Subcutaneous abdominal adipose tissue (tissue), 5 donors: Measurements from ENCODE around the gene TMEM161B.
"Not testable (repeated sequence)": the region's sequence is repeated elsewhere in the genome, so short reads cannot be mapped to it uniquely, and the experiment has no call there.

Experiments
- H3K27ac ChIP-seq: one replicate; pipeline ENCODE4 v1.7.0; 2013; ENCODE audit warnings: low read depth, mild to moderate bottlenecking, inconsistent platforms, low read length, moderate library complexity
- H3K27me3 ChIP-seq, 5 donors: one replicate each; pipeline ENCODE4 v1.7.0; 2013; ENCODE audit warnings: low read length in 5 of 5, inconsistent platforms in 1 of 5; ENCODE audit not compliant: control insufficient read depth in 5 of 5, insufficient read depth in 4 of 5
- H3K36me3 ChIP-seq, 5 donors: one replicate each; pipeline ENCODE4 v1.7.0; 2013; ENCODE audit warnings: low read length in 5 of 5; ENCODE audit not compliant: control insufficient read depth in 5 of 5, insufficient read depth in 5 of 5
- H3K4me1 ChIP-seq, 5 donors: one replicate each; pipeline ENCODE4 v1.7.0; 2013; ENCODE audit warnings: low read length in 5 of 5, mild to moderate bottlenecking in 3 of 5, moderate library complexity in 1 of 5; ENCODE audit not compliant: control insufficient read depth in 5 of 5, insufficient read depth in 5 of 5
- H3K4me3 ChIP-seq, 5 donors: one replicate each; pipeline ENCODE4 v1.7.0; 2013; ENCODE audit warnings: low read length in 5 of 5, low read depth in 1 of 5
- H3K9ac ChIP-seq, 5 donors: one replicate each; pipeline ENCODE4 v1.7.0; 2013; ENCODE audit warnings: low read length in 5 of 5, mild to moderate bottlenecking in 4 of 5, moderate library complexity in 3 of 5
- H3K9me3 ChIP-seq, 5 donors: one replicate each; pipeline ENCODE4 v1.7.0; 2013; ENCODE audit warnings: low read length in 5 of 5; ENCODE audit not compliant: control insufficient read depth in 5 of 5
- donor health status: healthy.
- donor health status: healthy.
- donor health status: healthy.
- donor health status: healthy.
- donor health status: healthy.

The TMEM161B gene

GRCh38 chr5:88251048-88251711 is 17.5 kb downstream of the TMEM161B start:
- Histone ChIP-seq H3K9me3 (no peaks in the 10 kb centered on the region), H3K27me3 (no peaks in the 10 kb centered on the region), H3K4me1 (no peaks in the 10 kb centered on the region), H3K36me3 (no peaks in the 10 kb centered on the region), H3K9ac (no peak overlapping the region), H3K27ac (no peak overlapping the region), H3K4me3 (no peak overlapping the region)

DNA sequence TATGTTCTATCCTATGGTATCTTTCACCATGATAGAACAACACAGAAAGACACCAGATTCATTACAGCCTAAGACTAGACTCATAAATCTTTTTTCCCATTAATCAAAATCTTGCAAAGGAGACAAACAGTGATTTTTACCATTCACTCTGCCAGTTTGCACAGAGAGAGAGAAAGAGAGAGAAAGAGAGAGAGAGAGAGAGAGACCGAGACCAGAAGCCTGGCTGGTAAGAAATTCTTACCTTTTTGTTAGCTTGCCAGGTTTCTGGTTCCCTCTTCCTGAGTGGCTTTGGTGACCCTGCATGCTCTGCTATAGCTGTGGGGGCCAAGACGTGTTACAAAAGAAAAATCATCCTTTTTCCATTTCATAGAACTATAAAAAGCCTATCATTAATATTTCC is 18.6 kb downstream of the TMEM161B start:
- Histone ChIP-seq H3K4me3 (no peak overlapping the region), H3K27ac (no peak overlapping the region), H3K27me3 (no peaks in the 10 kb centered on the region), H3K9ac (no peak overlapping the region), H3K9me3 (no peaks in the 10 kb centered on the region), H3K4me1 (no peaks in the 10 kb centered on the region), H3K36me3 (no peaks in the 10 kb centered on the region)

GRCh38 chr5:88248743-88249540 is 19.7 kb downstream of the TMEM161B start:
- Histone ChIP-seq H3K9me3 (no peaks in the 10 kb centered on the region), H3K9ac (no peak overlapping the region), H3K36me3 (no peaks in the 10 kb centered on the region), H3K4me3 (no peak overlapping the region), H3K27me3 (no peaks in the 10 kb centered on the region), H3K27ac (no peak overlapping the region), H3K4me1 (peaks cover 0 to 4% (median 0%) of the 10 kb centered on the region in 5 donors)

DNA sequence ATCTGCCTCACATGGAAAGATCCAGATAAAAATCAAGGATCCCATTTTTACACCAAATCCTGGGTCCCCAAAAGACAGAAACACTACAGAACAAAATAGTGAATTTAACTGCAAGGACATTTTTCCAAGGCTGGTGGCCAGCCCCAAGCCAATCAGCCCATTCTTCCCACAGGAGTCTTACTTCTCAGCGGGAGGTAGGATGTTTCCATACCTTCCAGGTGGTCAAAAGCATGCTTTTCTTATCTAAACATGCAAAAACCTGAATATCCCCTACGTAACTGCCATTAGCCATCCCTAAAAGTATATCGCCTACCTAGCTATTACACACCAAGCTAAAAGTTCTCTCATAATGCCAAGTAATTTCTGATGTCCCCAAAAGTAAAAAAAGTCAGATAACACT is 20.6 kb downstream of the TMEM161B start:
- no peaks in the 10 kb centered on the region for H3K27me3 ChIP-seq
- no peaks in the 10 kb centered on the region for H3K36me3 ChIP-seq
- no peaks in the 10 kb centered on the region for H3K9me3 ChIP-seq
- peaks cover 0 to 4% (median 0%) of the 10 kb centered on the region in 5 donors for H3K4me1 ChIP-seq
- H3K9ac ChIP-seq: no peak overlapping the region
- no peak overlapping the region for H3K27ac ChIP-seq
- H3K4me3 ChIP-seq: no peak overlapping the region

DNA sequence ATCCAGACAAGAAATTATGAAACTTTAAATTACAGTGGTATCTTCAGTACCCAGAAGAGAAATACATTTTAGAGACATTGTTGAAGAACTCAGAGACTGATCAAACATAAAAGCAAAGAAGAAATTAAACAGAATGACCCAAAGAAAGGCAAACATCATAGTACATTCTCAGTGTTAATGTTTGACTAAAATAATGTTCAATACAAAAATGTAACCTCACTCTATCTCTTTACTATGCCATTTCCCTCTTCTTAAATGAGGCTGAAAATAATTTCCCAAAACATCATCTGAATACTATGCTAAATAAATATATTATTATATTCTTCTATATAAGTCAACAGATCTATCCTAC is 22.8 kb downstream of the TMEM161B start:
- H3K27me3 ChIP-seq: no peaks in the 10 kb centered on the region
- no peaks in the 10 kb centered on the region for H3K36me3 ChIP-seq
- peaks cover 0 to 4% (median 0%) of the 10 kb centered on the region in 5 donors for H3K4me1 ChIP-seq
- H3K27ac ChIP-seq: no peak overlapping the region
- H3K4me3 ChIP-seq: no peak overlapping the region
- no peak overlapping the region for H3K9ac ChIP-seq
- no peaks in the 10 kb centered on the region for H3K9me3 ChIP-seq

DNA sequence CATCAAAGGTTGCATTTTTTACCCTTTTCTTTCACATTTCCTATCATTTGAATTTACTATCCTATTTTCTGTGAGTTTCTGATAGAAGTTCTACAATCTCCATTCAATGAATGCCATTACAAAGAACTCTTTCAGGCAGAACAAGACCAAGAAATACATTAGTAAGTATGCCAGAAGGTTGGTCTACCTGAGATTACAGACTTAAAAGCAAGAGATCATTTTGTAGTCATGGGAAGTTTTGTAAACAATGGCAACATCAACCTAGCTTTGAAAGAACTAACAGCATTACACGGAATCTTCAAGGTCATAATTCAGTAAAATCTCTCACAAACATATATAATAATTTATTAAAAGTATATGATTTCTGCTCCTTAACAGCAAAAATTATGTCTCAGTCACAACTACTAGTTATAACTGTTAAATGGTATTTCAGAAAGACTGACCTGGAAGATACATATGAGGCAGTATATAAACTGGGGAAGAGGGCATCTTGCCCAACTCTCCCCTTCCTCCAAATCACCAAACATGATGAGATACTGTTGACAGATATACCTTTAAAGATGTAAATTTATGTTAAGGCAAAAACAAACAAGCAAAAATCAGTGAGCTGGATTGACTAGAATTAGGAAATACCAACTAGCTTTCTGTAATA is 23.3 kb downstream of the TMEM161B start:
- Histone ChIP-seq H3K9me3 (no peaks in the 10 kb centered on the region), H3K27ac (no peak overlapping the region), H3K9ac (no peak overlapping the region), H3K36me3 (no peaks in the 10 kb centered on the region), H3K4me1 (peaks cover 0 to 4% (median 0%) of the 10 kb centered on the region in 5 donors), H3K27me3 (no peaks in the 10 kb centered on the region), H3K4me3 (no peak overlapping the region)

DNA sequence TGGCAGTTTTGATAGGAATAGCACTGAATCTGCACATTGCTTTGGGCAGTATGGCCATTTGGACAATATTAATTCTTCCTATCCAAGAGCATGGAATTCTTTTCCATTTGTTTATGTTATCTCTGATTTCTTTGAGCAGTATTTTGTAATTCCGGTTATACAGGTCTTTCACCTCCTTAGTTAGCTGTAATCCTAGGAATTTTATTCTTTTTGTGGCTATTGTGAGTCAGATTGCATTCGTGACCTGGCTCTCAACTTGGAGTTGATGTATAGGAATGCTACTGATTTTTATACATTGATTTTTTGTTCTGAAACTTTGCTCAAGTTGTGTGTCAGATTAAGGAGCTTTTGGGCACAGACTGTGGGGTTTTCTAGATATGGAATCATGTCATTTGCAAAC is 24.0 kb downstream of the TMEM161B start:
- Histone ChIP-seq H3K36me3 (peaks cover 0 to 5% (median 0%) of the 10 kb centered on the region in 5 donors), H3K4me3 (no peak overlapping the region), H3K4me1 (peaks cover 0 to 4% (median 0%) of the 10 kb centered on the region in 5 donors), H3K9me3 (no peaks in the 10 kb centered on the region), H3K27ac (no peak overlapping the region), H3K27me3 (no peaks in the 10 kb centered on the region), H3K9ac (no peak overlapping the region)

DNA sequence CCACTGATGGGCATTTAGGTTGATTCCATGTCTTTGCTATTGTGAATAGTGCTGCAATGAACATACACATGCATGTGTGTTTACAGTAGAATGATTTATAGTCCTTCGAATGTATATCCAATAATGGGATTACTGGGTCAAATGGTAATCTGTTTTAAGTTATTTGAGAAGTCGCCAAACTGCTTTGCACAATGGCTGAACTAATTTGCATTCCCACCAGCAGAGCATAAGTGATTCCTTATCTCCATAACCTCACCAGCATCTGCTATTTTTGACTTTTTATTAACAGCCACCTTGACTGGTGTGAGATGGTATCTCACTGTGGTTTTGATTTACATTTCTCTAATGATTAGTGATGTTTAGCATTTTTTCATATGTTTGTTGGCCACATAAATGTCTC is 25.2 kb downstream of the TMEM161B start:
- not testable (repeated sequence) for H3K9ac ChIP-seq, H3K4me1 ChIP-seq, H3K36me3 ChIP-seq, H3K27me3 ChIP-seq, H3K4me3 ChIP-seq, H3K9me3 ChIP-seq, H3K27ac ChIP-seq

DNA sequence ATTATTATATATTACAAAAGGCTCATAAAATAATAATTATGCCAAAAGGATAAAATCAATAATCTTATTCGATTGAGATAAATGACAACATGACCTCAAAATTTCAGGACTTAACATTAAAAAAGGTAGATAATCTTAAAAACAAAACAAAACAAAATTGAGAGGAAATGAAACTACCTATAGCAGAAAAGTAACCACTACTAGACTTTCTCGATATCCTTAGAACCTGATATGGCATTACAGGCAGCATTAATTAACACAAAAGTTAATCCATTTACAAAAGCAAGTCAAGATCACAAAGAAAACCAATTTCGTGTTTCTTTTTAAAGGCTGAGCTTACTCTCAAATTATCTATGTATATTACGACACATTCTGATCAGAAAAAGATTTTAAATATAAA is 29.9 kb downstream of the TMEM161B start:
- H3K27me3 ChIP-seq: no peaks in the 10 kb centered on the region
- H3K4me3 ChIP-seq: no peak overlapping the region
- no peak overlapping the region for H3K9ac ChIP-seq
- H3K4me1 ChIP-seq: no peaks in the 10 kb centered on the region
- no peak overlapping the region for H3K27ac ChIP-seq
- no peaks in the 10 kb centered on the region for H3K9me3 ChIP-seq
- peaks cover 0 to 13% (median 8%) of the 10 kb centered on the region in 5 donors for H3K36me3 ChIP-seq
